ENCODE results near the gene ZCCHC24.
"Not testable (repeated sequence)": the region's sequence is repeated elsewhere in the genome, so short reads cannot be mapped to it uniquely, and the experiment has no call there.

The ZCCHC24 gene

DNA sequence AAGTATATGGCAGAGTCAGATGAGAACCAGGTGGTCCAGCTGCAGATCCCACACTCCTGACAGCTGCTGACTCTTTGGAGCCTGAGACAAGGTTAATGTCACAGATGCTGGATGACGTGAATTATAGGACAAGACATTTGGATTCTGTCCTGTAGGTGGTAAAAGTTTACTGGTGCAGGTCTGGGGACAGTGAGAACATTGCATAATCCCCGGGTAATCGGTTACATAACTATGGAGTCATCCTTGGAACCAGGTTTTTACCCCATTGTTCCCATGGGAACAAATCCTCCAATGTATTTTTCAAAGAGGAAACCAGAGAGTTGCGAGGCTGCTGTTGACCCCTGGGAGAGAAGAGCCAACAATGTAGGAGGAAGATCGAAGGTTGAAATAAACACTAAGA is 27.5 kb upstream of the ZCCHC24 start:
- no peak for DNase-seq (ENCODE audit: low read depth, low spot score)

DNA sequence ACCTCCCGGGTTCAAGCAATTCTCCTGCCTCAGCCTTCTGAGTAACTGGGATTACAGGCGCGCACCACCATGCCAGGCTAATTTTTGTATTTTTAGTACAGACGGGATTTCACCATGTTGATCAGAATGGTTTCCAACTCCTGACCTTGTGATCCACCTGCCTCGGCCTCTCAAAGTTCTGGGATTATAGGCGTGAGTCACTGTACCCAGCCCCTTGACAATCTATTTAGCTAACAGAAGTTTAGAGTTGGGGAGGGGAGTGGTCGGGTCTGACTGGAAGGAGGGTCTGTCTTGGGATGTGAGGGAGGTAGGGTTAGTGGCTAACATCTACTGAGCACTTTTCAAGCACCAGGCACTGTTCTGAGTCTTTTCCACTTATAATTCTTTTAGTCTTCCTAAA is 27.0 kb upstream of the ZCCHC24 start:
- DNase-seq (ENCODE audit: low read depth, low spot score) = no peak

DNA sequence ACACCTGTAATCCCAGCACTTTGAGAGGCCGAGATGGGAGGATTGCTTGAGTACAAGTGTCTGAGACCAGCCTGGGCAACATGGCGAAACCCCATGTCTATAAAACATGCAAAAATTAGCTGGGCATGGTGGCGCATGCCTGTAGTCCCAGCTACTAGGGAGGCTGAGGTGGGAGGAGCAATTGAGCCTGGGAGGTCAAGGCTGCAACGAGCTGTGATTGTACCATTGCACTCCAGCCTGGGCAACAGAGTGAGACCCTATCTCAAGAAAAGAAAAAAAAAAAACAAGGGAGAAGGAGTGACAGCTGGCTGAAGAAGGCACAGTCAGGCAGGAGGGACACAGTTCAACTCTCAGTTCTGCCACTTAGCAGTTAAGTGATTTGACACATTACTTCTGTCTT is 26.4 kb upstream of the ZCCHC24 start:
- no peak for DNase-seq (ENCODE audit: low read depth, low spot score)

DNA sequence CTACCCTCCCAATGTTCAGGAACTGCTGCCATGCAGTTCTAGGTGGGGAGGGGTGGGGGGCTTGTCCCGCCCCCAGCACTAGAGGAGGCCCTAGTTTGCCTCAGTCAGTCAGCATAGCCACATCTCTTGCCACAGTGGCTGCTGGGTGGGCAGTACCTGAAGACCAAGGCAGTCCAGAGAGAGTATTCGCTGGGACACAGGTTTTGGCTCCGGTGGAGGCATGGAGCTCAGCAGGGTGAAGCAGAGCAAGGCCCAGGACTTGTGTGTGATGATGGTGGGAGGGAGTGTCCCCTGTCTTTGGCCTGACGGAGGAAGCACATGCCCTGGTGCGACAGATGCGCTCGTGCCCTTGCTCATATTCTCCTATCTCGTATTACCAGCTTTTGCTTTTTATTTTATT is 24.7 kb upstream of the ZCCHC24 start:
- DNase-seq (ENCODE audit: low read depth, low spot score) = no peak

DNA sequence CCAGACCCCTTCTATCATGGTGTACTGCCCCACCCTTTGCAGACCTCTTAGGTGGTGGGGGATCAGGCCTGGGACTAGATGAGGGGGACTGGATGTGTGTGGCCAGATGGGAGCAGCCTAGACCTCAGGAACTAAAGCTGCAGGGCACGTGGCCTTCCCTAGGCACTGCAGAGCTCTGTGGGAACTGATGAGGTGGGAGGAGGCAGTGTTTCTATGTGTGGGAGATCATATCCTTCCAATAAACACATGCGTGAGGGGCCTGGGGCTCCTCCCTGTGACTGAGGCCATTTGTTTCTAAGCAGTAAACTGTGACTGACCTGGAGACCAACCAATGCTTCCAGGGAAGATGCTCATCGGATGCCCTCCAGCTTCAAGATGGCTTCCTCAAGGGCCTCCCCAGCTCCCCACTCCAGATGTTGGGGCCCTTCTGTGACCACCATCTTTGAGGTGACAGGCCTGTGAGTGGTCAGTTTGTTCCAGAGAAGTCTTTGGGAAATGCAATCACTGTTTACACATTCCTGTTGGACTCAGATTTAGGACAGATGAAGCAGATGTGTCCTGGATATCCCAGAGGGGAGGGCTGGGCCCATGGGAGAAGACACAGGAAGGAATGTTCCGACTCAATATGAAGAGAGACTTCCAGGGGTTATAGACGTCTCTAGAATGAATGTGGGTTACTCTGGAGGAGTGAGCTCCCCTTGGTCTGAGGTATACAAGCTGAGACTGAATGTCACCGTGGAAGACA is 23.6 kb upstream of the ZCCHC24 start:
- no peak for DNase-seq (ENCODE audit: low read depth, low spot score)

DNA sequence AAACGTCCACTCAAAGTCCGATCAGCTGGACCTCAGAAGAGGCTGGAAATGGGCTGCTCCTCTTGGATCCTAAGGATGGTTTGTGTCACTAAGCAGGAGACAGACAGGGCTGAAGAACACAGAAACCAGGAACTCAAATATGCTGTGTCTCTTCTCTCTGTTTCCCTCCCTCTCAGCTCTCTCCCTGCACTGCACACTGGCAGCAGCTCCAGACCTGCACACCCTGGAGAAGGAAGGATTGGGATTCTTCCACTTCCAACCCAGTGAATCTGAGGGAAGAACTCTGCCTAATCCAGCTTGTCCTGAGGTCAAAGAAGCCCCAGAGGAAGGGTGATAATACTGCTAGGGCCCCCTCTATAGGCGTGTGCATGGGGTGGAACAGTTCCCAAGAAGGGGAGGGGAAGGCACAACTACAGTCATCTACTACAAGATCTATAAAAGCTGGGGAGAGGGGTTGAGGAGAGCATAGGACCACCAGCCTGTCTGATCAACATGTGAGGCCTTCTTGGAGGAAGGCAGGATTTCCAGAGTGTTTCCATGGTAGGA is 22.7 kb upstream of the ZCCHC24 start:
- DNase-seq (ENCODE audit: low read depth, low spot score) = no peak

DNA sequence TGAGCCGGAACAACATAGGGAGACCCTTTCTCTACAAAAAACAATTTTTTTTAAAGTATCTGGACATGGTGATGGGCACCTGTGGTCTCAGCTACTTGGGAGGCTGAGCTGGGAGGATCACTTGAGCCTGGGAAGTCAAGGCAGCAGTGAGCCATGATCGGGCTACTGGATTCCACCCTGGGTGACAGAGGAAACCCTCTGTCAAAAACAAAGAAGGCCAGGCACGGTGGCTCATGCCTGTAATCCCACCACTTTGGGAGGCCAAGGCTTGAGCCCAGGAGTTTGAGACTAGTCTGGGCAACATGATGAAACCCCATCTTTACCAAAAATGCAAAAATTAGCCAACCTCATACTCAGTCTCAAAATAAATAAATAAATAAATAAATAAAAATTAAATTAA is 19.9 kb upstream of the ZCCHC24 start:
- no peak for DNase-seq (ENCODE audit: low read depth, low spot score)

DNA sequence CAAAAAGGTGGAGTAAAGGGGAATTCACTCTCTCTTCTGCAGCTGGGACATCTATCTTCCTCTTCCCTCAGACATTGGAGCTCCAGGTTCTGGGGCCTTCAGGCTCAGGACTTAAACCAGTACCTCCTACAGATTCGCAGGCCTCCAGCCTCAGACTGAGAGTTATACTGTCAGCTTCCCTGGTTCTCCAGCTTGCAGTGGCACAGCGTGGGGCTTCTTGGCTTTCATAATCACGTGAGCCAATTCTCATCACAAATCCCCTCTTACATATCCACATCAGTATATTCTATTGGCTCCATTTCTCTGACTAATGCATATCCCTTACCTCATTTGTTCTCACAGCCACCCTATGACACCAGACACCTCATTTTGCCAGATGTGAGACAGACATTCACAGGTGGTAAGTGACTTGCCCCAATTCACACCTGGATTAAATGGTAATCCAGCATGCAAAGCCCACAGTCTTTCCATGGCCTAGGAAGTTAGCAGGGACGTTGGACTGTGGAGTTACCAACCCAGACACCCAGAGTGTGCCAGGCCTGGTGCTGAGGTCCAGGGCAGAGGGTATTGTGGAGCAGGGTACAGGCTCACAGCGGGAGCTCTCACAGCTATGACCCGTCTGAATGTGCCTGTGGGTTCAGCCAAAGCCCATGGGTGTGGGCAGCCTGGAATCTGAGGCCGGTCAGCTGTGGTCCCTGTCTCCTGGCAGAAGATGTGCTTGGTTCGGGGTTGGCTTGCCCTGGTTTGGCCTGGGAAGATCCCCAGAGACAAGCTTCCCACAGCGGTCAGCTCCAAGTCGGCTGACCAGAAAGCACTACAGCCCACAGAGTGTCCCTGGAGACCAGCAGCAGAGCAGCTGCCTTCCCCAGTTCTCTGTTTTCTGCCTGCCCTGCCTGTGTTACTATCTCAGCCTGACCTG is 18.4 kb upstream of the ZCCHC24 start:
- no peak for DNase-seq (ENCODE audit: low read depth, low spot score)

DNA sequence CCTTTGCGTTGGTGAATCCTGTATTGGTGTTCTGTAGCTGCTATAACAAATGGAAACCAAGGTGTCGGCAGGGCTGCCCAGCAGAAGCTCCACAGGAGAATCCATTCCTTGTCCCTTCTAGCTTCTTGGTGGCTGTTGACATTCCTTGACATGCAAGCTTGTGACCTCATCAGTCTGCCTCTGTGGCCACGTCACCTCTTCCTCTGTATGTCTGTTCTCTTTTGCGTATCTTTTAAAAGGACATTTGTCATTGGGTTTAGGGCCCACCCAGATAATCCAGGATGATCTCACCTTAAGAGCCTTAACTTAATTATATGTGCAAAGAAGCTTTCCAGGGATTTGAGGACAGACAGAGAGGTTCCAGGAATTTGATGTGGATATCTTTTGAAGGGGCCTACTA is 15.3 kb upstream of the ZCCHC24 start:
- DNase-seq (ENCODE audit: low read depth, low spot score) = no peak

DNA sequence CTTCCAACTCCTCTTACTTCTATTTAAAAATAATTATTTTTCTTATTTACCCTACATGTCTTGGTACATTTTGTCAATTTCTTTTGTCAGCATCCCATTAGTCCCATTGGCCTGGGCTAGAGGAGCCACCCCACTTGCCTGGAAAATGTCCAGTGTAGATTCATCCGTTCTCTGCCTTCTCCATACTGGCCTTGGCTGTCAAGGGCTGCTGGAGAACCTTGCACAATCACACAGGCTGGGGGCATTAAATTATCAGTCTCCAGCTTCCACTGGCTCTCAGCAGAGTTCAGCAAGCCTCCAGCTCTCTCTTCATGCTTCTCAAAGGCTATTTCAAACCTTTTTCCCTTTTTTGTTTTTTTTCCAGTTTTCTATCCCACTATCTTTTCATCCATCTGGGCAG is 13.8 kb upstream of the ZCCHC24 start:
- DNase-seq (ENCODE audit: low read depth, low spot score) = no peak

DNA sequence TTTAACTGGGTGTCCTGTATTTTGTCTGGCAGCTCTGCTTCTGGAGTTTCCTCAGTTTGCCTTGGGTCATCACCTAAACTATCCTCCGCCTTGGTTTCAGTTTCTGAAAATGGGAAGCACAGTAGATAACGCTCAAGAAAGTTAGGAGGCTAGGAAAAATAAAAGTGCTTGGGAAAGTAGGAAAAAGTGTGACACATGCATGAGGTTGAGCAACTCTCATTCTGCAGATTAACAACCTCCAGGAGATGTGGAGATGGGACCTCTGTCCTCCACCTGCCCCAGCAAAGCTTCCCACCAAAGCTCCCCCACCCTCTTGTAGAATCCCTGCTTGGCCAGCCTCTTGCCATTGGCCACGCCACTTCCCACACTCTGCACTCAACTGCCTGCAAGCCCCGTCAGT is 13.1 kb upstream of the ZCCHC24 start:
- no peak for DNase-seq (ENCODE audit: low read depth, low spot score)

DNA sequence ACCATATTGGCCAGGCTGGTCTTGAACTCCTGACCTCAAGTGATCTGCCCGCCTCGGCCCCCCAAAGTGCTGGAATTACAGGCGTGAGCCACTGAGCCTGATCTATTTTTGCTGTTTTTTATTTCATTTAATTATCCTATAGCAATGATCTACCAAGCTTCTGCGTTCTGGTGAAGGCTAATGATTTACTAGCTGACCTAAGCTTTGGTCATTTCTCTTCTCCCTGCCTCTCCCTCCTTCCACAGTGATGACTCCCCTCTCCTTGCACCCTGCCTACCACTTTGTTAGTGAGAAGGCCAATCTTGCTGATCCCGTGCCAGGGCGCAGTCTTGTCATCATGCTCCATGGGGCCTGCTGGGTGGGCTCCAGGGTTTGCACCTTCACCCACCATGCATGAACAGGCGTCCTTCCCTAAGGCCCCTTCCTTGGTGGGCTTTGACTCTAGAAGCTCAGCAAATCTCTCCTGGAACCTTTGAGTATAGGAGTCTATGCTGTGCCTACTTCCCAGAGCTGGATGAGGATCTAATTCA is 11.9 kb upstream of the ZCCHC24 start:
- DNase-seq (ENCODE audit: low read depth, low spot score) = no peak

DNA sequence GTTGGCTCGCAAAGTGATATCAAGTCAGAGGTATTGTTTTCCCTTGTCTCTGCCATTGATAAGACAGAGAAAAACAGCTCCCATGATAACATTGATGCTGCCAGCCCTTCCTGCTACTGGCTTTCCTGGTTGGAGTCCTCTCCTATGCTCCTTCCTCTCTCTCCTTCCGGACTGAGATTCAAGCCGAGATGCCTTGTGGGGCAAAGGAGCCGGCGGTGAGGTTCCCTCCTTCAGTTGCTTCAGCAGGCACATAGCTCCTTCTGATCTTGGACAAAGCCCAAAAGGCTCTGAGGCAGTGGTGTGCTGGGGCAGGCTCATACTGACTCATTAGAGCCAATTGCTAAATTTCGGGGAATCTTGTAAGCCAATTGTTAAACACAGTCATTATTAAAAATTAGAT is 8.8 kb upstream of the ZCCHC24 start:
- DNase-seq (ENCODE audit: low read depth, low spot score) = no peak

DNA sequence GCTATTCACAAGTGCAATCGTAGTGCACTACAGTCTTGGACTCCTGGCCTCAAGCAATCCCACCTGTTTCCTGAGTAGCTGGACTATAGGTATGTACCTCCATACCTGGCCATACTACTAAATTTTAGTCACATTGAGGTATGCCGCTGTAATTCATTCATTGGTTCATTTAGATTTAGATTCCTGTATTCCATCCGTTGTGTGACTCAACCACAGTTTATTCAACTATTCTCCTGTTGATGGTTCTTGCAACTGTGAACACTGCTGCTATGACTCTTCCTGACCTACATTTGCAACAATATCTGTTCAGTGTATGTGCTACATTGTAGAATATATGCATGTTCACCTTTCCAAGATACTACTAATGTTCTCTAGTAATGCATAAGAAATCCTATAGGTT is 8.0 kb upstream of the ZCCHC24 start:
- no peak for DNase-seq (ENCODE audit: low read depth, low spot score)

DNA sequence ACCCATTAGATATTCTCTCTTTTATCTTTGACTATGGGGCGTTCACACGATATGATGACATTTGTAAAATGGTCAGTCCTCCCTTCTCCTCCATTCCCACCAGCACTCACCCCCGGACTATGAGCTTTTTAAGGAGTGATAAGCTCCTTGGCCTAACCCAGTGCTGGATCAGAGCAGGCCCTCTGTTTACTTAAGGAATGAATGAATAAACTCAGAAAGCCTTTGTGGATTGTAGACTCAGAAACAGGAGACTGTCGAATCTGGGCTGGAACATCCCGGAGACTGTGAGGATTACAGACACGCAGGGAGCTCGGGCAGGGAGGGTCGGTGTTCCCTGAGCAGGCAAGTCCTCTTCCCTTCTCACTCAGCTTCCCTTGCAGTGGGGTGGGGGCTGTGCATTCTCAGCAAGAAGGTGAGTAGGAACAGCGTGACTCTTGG is 6.8 kb upstream of the ZCCHC24 start:
- peak; percentile 34 for DNase-seq (ENCODE audit: low read depth, low spot score)

DNA sequence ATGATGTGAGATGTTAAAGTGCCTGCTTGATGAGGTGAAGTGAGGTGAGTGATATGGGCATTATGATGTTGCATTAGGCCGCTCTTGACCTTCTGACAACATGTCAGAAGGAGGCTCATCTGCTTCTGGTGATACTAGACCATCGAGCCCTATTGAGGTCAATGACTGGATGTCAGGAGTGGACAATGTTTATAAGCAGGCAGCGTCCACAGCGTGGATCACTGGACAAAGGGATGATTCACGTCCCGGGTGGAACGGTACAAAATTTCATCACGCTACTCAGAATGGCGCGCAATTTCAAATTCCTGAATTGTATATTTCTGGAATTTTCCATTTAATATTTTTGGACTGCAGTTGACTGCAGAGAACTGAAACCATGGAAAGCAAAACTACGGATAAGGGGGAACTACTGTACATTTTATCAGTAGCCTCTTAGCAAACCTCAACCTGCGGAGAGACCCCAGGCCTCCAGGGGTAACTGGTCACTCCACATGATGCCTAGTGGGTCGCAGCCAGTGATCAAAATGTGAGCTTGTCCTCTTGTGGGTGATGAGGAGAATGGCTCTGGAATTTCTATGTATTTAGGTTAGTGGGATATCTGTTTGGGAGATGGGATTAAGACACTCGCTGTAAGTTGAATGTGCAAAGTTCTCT is 5.7 kb upstream of the ZCCHC24 start:
- DNase-seq (ENCODE audit: low read depth, low spot score) = no peak

DNA sequence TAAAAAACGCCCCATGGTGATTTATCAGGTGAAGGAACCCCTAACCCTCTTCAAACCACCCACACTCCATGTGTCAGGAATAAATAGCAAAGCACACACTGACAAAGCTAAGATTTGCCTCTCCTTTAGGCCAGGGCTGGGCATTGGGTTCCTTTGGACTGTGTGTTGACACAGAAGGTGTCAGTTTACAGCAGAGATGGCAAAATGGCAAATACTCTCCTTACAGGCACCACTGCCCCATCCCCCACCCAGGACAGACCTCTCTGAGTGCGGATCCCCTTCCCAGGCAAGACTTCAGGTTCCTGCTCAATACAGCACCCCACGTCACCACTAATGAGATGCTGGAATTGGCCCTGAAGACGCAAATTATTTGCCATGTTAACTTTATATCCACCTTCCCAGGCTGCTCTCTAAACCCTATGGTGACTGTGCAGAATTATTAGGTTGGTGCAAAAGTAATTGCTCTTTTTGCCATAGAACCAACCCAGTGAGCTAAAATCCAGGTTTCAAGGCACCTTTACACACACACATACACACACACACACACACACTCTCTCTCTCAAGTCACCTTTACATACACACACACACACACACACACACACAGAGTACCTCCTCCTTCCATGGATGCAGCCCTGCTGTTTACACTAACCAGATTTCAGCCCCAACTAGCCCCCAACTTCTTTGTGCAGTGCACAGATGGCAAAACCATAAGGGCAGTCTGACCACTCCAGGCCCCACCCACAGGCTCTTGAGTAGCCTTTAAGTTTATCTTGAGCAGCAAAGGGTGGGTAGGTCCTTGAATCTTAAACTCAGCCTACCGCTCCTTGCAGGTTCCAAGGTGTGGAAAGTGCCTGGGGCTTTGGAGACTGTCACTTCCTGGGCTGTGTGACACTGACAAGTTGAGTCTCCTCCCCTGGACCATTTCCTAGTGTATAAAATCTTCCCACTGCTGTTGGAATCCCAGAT is 4.0 kb upstream of the ZCCHC24 start:
- DNase-seq (ENCODE audit: low read depth, low spot score) = no peak

DNA sequence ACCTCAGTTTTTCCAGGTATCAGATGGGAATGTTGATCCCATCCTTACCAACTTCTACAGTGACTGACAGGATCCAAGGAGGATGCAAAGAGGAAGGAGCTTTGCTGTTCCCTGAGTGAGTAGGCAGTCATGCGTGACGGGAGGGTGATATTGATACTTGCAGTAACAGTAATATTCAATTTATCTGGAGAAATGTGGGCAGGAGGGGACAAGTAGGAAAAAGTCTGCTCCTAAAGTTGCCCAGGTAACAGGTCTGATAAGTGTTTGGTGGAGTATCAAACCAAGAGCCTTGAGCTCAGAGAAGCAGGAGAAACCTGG is 3.3 kb upstream of the ZCCHC24 start:
- DNase-seq (ENCODE audit: low read depth, low spot score) = no peak

DNA sequence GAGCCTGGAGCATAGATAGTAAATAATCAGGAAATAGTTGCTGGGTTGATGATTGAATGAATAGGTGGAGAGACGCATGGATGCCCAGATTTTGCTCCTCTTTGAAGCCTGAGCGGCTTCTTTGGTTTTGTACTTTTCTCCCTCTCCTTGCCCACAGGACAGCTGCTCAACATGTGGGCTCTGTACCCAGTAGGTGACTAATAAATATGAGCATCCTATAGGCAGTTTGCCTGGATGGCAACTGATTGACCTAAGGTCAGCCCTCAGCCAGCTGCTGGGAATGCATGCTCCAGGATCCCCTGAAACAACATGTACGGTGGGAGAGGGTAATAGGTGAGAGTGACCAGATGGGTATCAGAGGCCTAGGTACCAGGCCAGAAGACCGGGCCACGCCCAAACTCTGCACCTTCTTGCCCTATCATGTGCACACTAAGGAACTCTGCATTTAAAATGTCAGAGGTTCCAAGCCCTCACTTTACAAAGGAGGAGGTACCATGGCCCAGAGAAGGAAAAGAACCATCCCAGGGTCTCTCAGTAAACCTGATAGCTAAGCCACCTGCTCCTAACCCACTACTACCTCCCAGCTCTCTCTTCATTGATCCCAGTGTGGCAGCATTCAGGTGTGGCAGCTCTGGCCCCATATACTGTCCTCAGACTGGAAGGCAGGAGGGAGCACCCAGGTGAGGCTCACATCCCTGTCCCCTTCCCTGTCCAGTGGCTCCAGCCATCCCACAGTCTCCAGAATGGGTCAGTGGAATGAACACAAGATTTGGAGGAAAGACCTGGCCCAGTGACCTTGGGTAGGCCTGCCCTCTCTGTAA is 2.7 kb upstream of the ZCCHC24 start:
- no peak for DNase-seq (ENCODE audit: low read depth, low spot score)

DNA sequence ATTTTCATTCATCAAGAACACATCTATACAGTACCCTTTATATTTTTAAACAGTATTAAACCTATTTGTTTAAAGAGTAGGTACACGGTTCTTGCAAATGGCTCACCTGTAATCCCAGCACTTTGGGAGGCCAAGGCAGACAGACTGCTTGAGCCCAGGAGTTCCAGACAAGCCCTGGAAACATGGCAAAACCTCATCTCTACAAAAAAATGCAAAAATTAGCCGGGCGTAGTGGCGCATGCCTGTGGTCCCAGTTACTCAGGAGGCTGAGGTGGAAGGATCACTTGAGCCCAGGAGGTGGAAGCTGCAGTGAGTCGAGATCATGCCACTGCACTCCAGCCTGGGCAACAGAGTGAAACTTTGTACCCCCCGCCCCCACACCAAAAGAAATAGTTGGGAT is 1.8 kb upstream of the ZCCHC24 start:
- not testable (repeated sequence) for DNase-seq (ENCODE audit: low read depth, low spot score)

Measured in ELF-1 (cell line).